ENCODE results near the gene MRPL28.

DNA sequence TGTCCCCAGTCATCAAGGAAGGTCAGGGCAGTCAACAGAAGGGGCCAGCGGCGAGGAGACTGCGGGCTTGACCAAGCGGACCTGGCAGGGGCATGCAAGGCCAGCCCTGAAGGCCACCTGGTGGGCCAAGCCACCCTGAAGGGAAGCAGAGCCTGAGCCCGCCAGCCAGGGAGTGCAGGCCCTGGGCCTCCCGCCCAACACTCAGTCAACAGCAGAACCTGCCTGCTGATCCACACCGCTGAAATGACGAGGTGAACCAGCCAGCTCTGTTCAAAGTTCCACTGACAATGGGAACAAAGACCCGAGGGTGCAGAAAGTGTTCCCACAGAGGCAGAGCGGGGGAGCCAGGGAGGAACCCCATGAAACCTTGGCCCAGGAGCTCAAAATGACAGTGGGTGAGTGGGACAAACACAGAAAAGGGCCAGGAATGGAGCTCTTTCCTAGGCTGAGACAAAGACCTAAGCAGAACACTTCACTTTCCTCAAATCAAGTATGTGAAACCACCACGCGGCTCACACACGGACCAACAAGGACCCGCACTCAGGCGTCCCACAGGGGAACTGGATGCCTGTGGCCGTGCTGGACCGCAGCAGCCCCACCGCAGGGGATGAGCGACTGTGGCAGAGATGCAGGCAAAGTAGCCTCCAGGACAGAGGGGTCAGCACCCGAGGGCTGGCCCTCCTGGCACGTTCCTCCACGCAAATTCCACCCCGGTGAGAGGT, 29.8 kb downstream of the MRPL28 start:
- no peak for TF ChIP-seq CTCF (IDR thresholded peaks at IDR 0.05)
- TF ChIP-seq EP300 (IDR thresholded peaks at IDR 0.05): no peak

Data from gastroesophageal sphincter (tissue), 3 donors.